Measurements from ENCODE around the gene CDH4.

Gene CDH4

GRCh38 chr20:61613917-61614705 lies 362.1 kb downstream of the CDH4 start:
- DNase-seq = no peak

GRCh38 chr20:61614706-61615100 lies 362.6 kb downstream of the CDH4 start:
- no peak for DNase-seq

- no peak for DNase-seq
Observed at GRCh38 chr20:61615806-61616205, 363.7 kb downstream of the CDH4 start.

- no peak for DNase-seq
Observed at GRCh38 chr20:61619751-61620150, 367.7 kb downstream of the CDH4 start.

- no peak for DNase-seq
Observed at GRCh38 chr20:61620174-61620573, 368.1 kb downstream of the CDH4 start.

- DNase-seq = no peak
Observed at GRCh38 chr20:61621035-61621730, 369.1 kb downstream of the CDH4 start.

GRCh38 chr20:61621852-61622251 lies 369.8 kb downstream of the CDH4 start:
- DNase-seq = no peak

- DNase-seq = no peak
Observed at GRCh38 chr20:61623451-61623850, 371.4 kb downstream of the CDH4 start.

GRCh38 chr20:61625246-61625645 lies 373.2 kb downstream of the CDH4 start:
- DNase-seq = no peak

GRCh38 chr20:61626412-61626811 lies 374.4 kb downstream of the CDH4 start:
- DNase-seq = no peak

- no peak for DNase-seq
Observed at GRCh38 chr20:61627791-61628415, 375.8 kb downstream of the CDH4 start.

GRCh38 chr20:61628480-61628879 lies 376.4 kb downstream of the CDH4 start:
- DNase-seq = no peak

- DNase-seq = peak; percentile 15
Observed at GRCh38 chr20:61628901-61629601, 377.0 kb downstream of the CDH4 start.

- DNase-seq = no peak
Observed at GRCh38 chr20:61629602-61630390, 377.7 kb downstream of the CDH4 start.

- no peak for DNase-seq
Observed at GRCh38 chr20:61630391-61630650, 378.3 kb downstream of the CDH4 start.

GRCh38 chr20:61630816-61631215 lies 378.8 kb downstream of the CDH4 start:
- DNase-seq = no peak

GRCh38 chr20:61631751-61632150 lies 379.7 kb downstream of the CDH4 start:
- DNase-seq = no peak

GRCh38 chr20:61633004-61633403 lies 380.9 kb downstream of the CDH4 start:
- no peak for DNase-seq

- DNase-seq = no peak
Observed at GRCh38 chr20:61634376-61635145, 382.5 kb downstream of the CDH4 start.

GRCh38 chr20:61635721-61636455 lies 383.8 kb downstream of the CDH4 start:
- DNase-seq = no peak

GRCh38 chr20:61636531-61637116 lies 384.6 kb downstream of the CDH4 start:
- no peak for DNase-seq
